Measurements from ENCODE around the gene CCL13. TPM values are rescaled to one million over a fixed set of nuclear protein-coding genes. Genes with fewer than 3 reads are reported as not detected.

The CCL13 gene
- 1 to 10 TPM; 1.9 to 6.5 (median 2.2) TPM for total RNA-seq
- long read RNA-seq, donor 1, result 0 reads
- long read RNA-seq, donor 2, result 0 reads

DNA sequence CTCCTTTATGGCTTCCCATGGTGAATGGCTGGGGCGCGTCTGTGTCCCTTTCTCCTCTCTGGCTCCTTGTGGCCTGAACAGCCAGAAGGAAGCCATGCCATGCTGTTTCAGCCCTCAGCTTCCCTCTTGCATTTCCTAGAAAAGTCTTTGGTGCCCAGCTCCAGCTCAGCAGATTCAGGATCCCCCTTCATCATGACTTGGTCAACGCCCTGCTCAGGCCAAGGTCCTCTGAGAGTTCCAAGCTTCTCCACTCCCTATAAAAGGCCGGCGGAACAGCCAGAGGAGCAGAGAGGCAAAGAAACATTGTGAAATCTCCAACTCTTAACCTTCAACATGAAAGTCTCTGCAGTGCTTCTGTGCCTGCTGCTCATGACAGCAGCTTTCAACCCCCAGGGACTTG is at the start of gene CCL13:
TSS of gene CCL13 (plus strand) at position 287 of the 400 bp plus-strand sequence. CDS start at position 334, 47 bp downstream.
- Histone ChIP-seq H3K4me1 (ENCODE audit: low read depth) (no peaks in the 10 kb centered on the region), H3K36me3 (ENCODE audit: low read depth) (no peaks in the 10 kb centered on the region), H3K9me3 (no peaks in the 10 kb centered on the region), H3K4me3 (no peak within 1 kb of the TSS)
- TF ChIP-seq CTCF (IDR thresholded peaks at IDR 0.05), result no peak
- DNase-seq (no peak), ATAC-seq (no peak)
- intact Hi-C loops (cut with DNase I, micrococcal nuclease), result no loop called here

DNA sequence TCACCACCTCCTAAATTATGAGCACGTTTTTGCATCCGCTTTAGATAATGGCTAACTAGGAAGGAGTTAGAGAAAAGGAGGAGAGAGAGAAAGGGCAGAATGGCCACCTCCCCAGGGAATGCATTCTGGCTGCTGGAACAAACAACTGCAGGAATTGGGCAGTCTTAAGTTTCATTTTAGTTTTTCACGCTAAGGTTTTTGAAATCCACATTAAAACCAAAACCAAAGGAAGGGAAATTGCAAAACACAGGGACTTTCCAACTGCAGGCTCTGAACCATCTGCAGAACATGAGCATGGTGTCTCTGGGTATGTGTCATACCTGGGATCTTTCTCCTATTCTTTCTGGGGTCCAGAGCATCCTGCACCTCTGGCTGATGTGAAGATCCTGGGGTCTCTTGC is 49.2 kb upstream of the CCL13 start:
- H3K36me3 ChIP-seq (ENCODE audit: low read depth), result no peaks in the 10 kb centered on the region
- H3K9me3 ChIP-seq, result no peaks in the 10 kb centered on the region
- ATAC-seq (no peak), DNase-seq (no peak)
- no peaks in the 10 kb centered on the region for H3K4me1 ChIP-seq (ENCODE audit: low read depth)
- H3K4me3 ChIP-seq, result no peak overlapping the region
- TF ChIP-seq CTCF (IDR thresholded peaks at IDR 0.05), result no peak
- intact Hi-C loops (cut with DNase I, micrococcal nuclease), result loop anchor here (10.0 kb wide), 1 partner anchor 102 kb away; no protein-coding TSS in a partner anchor

- no peak for DNase-seq
- intact Hi-C loops (cut with DNase I, micrococcal nuclease), result loop anchor here (10.0 kb wide), 1 partner anchor 104 kb away; no protein-coding TSS in a partner anchor
- no peaks in the 10 kb centered on the region for H3K9me3 ChIP-seq
- TF ChIP-seq CTCF (IDR thresholded peaks at IDR 0.05), result no peak
- no peak for ATAC-seq
- no peaks in the 10 kb centered on the region for H3K36me3 ChIP-seq (ENCODE audit: low read depth)
- no peaks in the 10 kb centered on the region for H3K4me1 ChIP-seq (ENCODE audit: low read depth)
- no peak overlapping the region for H3K4me3 ChIP-seq
Observed at GRCh38 chr17:34308371-34308770, 47.9 kb upstream of the CCL13 start.

GRCh38 chr17:34311291-34311690 is 45.0 kb upstream of the CCL13 start:
- DNase-seq (no peak), ATAC-seq (no peak)
- intact Hi-C loops (cut with DNase I, micrococcal nuclease), result no loop called here
- Histone ChIP-seq H3K4me1 (ENCODE audit: low read depth) (no peaks in the 10 kb centered on the region), H3K4me3 (no peak overlapping the region), H3K9me3 (no peaks in the 10 kb centered on the region), H3K36me3 (ENCODE audit: low read depth) (no peaks in the 10 kb centered on the region)
- TF ChIP-seq CTCF (IDR thresholded peaks at IDR 0.05), result no peak

GRCh38 chr17:34312080-34312479 is 44.2 kb upstream of the CCL13 start:
- ATAC-seq (no peak), DNase-seq (no peak)
- no peak for TF ChIP-seq CTCF (IDR thresholded peaks at IDR 0.05)
- no peaks in the 10 kb centered on the region for H3K4me1 ChIP-seq (ENCODE audit: low read depth)
- intact Hi-C loops (cut with DNase I, micrococcal nuclease), result no loop called here
- H3K4me3 ChIP-seq, result no peak overlapping the region
- no peaks in the 10 kb centered on the region for H3K9me3 ChIP-seq
- H3K36me3 ChIP-seq (ENCODE audit: low read depth), result no peaks in the 10 kb centered on the region

DNA sequence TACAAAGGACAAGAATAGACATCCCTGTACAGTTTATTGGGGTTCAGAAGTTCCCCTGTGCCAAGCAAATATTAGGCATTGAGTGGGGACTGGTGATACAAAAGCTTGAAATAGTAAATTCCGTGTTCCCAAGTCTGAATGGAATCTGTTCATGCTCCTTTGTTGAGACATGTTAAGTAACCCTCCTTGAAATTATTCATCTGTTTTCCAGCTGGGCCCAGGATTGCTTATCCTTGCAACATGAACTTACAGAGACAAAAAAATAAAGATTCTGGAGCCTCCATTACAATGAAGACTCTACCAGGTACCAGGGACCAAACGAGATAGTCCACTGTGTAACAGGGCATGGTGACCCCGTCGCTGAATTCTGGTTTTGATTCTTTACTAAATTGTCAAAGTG is 43.1 kb upstream of the CCL13 start:
- Histone ChIP-seq H3K4me1 (ENCODE audit: low read depth) (no peaks in the 10 kb centered on the region), H3K36me3 (ENCODE audit: low read depth) (no peaks in the 10 kb centered on the region), H3K9me3 (no peaks in the 10 kb centered on the region), H3K4me3 (no peak overlapping the region)
- intact Hi-C loops (cut with DNase I, micrococcal nuclease), result no loop called here
- TF ChIP-seq CTCF (IDR thresholded peaks at IDR 0.05), result no peak
- no peak for DNase-seq
- no peak for ATAC-seq

Data from mucosa of descending colon (tissue), 3 donors.